Prostate gland (tissue), 2 donors: ENCODE data around the gene EHD3.

Experiments
- CTCF ChIP-seq, 4 experiments: fragments of 200-600 bp in 2 of 4; fragments of 450-650 bp in 2 of 4; sonication (generic) in 2 of 4; IDR thresholded peaks; 1 replicate in 3 of 4; 2 replicates in 1 of 4; pipeline ENCODE4 v1.5.1; 2016 to 2019; ENCODE audit warnings: antibody characterized with exemption in 4 of 4, mild to moderate bottlenecking in 2 of 4, moderate library complexity in 2 of 4
- POLR2A ChIP-seq: fragments of 450-650 bp; IDR thresholded peaks from one replicate; pipeline ENCODE4 v1.6.1; 2016; ENCODE audit warnings: antibody characterized with exemption, mild to moderate bottlenecking

GRCh38 chr2:31260870-31261269, 26.9 kb downstream of the EHD3 start:
- no peak for TF ChIP-seq POLR2A
- TF ChIP-seq CTCF (IDR thresholded peaks at IDR 0.05) = no peak
